ENCODE data around the gene RAB13.
"Not testable (repeated sequence)": the region's sequence is repeated elsewhere in the genome, so short reads cannot be mapped to it uniquely, and the experiment has no call there.

The RAB13 gene

GRCh38 chr1:153985941-153986761 is at the start of gene RAB13:
Gene RAB13, minus strand, starts transcription at chr1:153986339. Its CDS starts 103 bp downstream, at chr1:153986236.
- Histone ChIP-seq H3K9ac (ENCODE audit: low read length in 2 of 2) (peak within 1 kb of the TSS; percentile 83 to 86), H3K4me3 (ENCODE audit: low read length in 2 of 2) (peak within 1 kb of the TSS; percentile 83 to 87), H3K36me3 (ENCODE audit: control insufficient read depth in 2 of 2, insufficient read depth in 2 of 2, low read length in 2 of 2) (peaks cover 2 to 8% of the 10 kb centered on the region in 2 donors), H3K9me3 (ENCODE audit: control insufficient read depth in 2 of 2, low read length in 2 of 2) (no peaks in the 10 kb centered on the region), H3K27ac (ENCODE audit: low read length) (peak within 1 kb of the TSS; percentile 74), H3K4me1 (ENCODE audit: control insufficient read depth, insufficient read depth, low read length) (peaks cover 12% of the 10 kb centered on the region), H3K27me3 (ENCODE audit: control insufficient read depth in 1 of 2, insufficient read depth in 2 of 2, low read length in 2 of 2) (no peaks in the 10 kb centered on the region)

GRCh38 chr1:154033697-154034096 is 47.6 kb upstream of the RAB13 start:
- H3K9me3 ChIP-seq (ENCODE audit: control insufficient read depth in 2 of 2, low read length in 2 of 2); H3K9ac ChIP-seq (ENCODE audit: low read length in 2 of 2); H3K36me3 ChIP-seq (ENCODE audit: control insufficient read depth in 2 of 2, insufficient read depth in 2 of 2, low read length in 2 of 2); H3K4me1 ChIP-seq (ENCODE audit: control insufficient read depth, insufficient read depth, low read length); H3K27me3 ChIP-seq (ENCODE audit: control insufficient read depth in 1 of 2, insufficient read depth in 2 of 2, low read length in 2 of 2); H3K4me3 ChIP-seq (ENCODE audit: low read length in 2 of 2); H3K27ac ChIP-seq (ENCODE audit: low read length): not testable (repeated sequence)

- Histone ChIP-seq H3K9me3 (ENCODE audit: control insufficient read depth in 2 of 2, low read length in 2 of 2) (no peaks in the 10 kb centered on the region), H3K27me3 (ENCODE audit: control insufficient read depth in 1 of 2, insufficient read depth in 2 of 2, low read length in 2 of 2) (no peaks in the 10 kb centered on the region), H3K27ac (ENCODE audit: low read length) (no peak overlapping the region), H3K36me3 (ENCODE audit: control insufficient read depth in 2 of 2, insufficient read depth in 2 of 2, low read length in 2 of 2) (no peaks in the 10 kb centered on the region), H3K4me3 (ENCODE audit: low read length in 2 of 2) (no peak overlapping the region), H3K9ac (ENCODE audit: low read length in 2 of 2) (no peak overlapping the region), H3K4me1 (ENCODE audit: control insufficient read depth, insufficient read depth, low read length) (no peaks in the 10 kb centered on the region)
Measured at GRCh38 chr1:154019940-154020339, 33.8 kb upstream of the RAB13 start.

DNA sequence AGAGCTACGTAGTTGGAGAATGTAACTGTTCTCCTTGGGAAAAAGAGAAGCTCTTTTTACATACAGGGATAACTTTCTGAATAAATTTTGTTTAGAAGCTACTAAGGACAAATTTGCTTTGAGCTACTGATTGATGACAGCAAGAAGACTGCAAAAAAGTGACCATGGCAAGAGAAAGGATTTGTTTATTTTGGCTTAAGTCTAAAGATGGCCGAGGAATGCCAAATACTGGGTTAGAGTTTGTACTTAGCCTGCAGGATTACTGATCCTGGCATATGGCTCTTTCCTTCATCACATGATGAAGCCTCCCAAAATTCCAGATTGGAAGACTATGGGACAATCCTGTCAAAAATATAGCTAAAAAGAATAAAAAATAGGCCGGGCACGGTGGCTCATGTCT is 33.1 kb upstream of the RAB13 start:
- Histone ChIP-seq H3K4me3 (ENCODE audit: low read length in 2 of 2) (no peak overlapping the region), H3K27me3 (ENCODE audit: control insufficient read depth in 1 of 2, insufficient read depth in 2 of 2, low read length in 2 of 2) (no peaks in the 10 kb centered on the region), H3K4me1 (ENCODE audit: control insufficient read depth, insufficient read depth, low read length) (no peaks in the 10 kb centered on the region)

DNA sequence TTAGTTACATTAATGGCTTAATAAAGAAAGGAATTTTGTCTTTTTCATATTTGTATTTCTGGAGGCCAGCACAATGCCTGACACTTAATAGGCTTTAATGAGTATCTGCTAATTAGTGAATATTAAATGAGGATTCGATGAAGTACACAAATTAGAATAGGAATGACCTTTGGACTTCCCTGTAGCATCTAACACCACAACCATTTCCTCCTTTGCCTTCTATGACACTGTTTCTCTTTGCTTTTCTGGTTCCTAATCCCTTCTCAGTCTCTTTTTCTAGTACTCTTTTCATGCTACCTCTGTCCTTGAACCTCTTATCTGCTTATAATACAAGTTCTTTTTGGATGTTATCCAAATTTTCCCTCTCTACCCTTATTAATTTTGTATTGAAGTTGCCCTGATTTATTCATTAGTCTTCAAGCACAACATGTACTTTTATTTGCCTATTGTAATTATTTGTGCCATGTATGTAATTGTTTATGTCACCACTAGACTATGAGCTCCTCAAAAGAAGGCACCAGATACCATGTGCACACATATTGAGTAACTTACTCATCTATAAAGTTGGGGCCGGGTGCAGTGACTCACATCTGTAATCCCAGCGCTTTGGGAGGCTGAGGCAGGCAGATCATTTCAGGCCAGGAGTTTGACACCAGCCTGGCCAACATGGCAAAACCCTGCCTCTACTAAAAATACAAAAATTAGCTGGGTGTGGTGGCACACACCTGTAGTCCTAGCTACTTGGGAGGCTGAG is 28.2 kb upstream of the RAB13 start:
- H3K4me1 ChIP-seq (ENCODE audit: control insufficient read depth, insufficient read depth, low read length) = no peaks in the 10 kb centered on the region
- no peaks in the 10 kb centered on the region for H3K9me3 ChIP-seq (ENCODE audit: control insufficient read depth in 2 of 2, low read length in 2 of 2)
- H3K9ac ChIP-seq (ENCODE audit: low read length in 2 of 2) = no peak overlapping the region
- H3K27me3 ChIP-seq (ENCODE audit: control insufficient read depth in 1 of 2, insufficient read depth in 2 of 2, low read length in 2 of 2) = no peaks in the 10 kb centered on the region
- no peak overlapping the region for H3K27ac ChIP-seq (ENCODE audit: low read length)
- H3K36me3 ChIP-seq (ENCODE audit: control insufficient read depth in 2 of 2, insufficient read depth in 2 of 2, low read length in 2 of 2) = no peaks in the 10 kb centered on the region
- H3K4me3 ChIP-seq (ENCODE audit: low read length in 2 of 2) = no peak overlapping the region

More for the DNA sequence above, 33.1 kb upstream of the RAB13 start:
- Histone ChIP-seq H3K36me3 (ENCODE audit: control insufficient read depth in 2 of 2, insufficient read depth in 2 of 2, low read length in 2 of 2) (no peaks in the 10 kb centered on the region), H3K27ac (ENCODE audit: low read length) (no peak overlapping the region), H3K9me3 (ENCODE audit: control insufficient read depth in 2 of 2, low read length in 2 of 2) (no peaks in the 10 kb centered on the region), H3K9ac (ENCODE audit: low read length in 2 of 2) (no peak overlapping the region)

DNA sequence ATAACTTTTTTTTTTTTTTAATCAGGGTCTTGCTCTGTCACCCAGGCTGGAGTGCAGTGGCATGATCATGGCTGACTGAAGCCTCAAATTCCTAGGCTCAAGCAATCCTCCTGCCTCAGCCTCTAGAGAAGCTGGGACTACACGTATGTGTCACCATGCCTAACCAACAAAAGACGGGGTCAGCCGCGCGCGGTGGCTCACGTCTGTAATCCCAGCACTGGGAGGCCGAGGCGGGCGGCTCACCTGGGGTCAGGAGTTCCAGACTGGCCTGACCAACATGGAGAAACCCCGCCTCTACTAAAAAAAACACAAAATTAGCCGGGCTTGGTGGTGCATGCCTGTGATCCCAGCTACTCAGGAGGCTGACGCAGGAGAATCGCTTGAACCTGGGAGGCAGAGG is 26.4 kb upstream of the RAB13 start:
- not testable (repeated sequence) for H3K36me3 ChIP-seq (ENCODE audit: control insufficient read depth in 2 of 2, insufficient read depth in 2 of 2, low read length in 2 of 2); H3K9ac ChIP-seq (ENCODE audit: low read length in 2 of 2); H3K27ac ChIP-seq (ENCODE audit: low read length); H3K4me3 ChIP-seq (ENCODE audit: low read length in 2 of 2); H3K4me1 ChIP-seq (ENCODE audit: control insufficient read depth, insufficient read depth, low read length); H3K27me3 ChIP-seq (ENCODE audit: control insufficient read depth in 1 of 2, insufficient read depth in 2 of 2, low read length in 2 of 2); H3K9me3 ChIP-seq (ENCODE audit: control insufficient read depth in 2 of 2, low read length in 2 of 2)

DNA sequence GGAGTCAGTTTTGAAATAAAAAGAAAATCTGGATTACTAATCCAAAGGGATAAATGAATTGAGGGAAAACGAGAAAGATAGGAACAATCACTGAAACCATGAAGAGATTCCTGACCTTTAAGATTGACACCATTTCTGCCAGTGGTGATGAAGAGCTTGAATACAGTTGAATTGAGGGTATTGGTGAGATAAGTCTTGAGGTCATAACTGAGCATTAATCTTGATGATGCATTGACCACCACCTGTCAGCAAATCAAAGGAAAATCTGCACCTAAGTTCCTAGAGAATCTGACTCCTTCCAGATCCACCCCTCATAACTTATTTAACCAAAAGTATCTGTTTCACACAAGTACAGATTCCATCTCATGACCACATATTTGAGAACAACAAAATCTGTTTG is 26.0 kb upstream of the RAB13 start:
- Histone ChIP-seq H3K4me1 (ENCODE audit: control insufficient read depth, insufficient read depth, low read length) (no peaks in the 10 kb centered on the region), H3K4me3 (ENCODE audit: low read length in 2 of 2) (no peak overlapping the region), H3K27ac (ENCODE audit: low read length) (no peak overlapping the region), H3K9ac (ENCODE audit: low read length in 2 of 2) (no peak overlapping the region), H3K36me3 (ENCODE audit: control insufficient read depth in 2 of 2, insufficient read depth in 2 of 2, low read length in 2 of 2) (no peaks in the 10 kb centered on the region), H3K9me3 (ENCODE audit: control insufficient read depth in 2 of 2, low read length in 2 of 2) (no peaks in the 10 kb centered on the region), H3K27me3 (ENCODE audit: control insufficient read depth in 1 of 2, insufficient read depth in 2 of 2, low read length in 2 of 2) (no peaks in the 10 kb centered on the region)

GRCh38 chr1:154006136-154006535 is 20.0 kb upstream of the RAB13 start:
- H3K9ac ChIP-seq (ENCODE audit: low read length in 2 of 2) = no peak overlapping the region

GRCh38 chr1:154000420-154000819 is 14.3 kb upstream of the RAB13 start:
- H3K4me3 ChIP-seq (ENCODE audit: low read length in 2 of 2) = no peak overlapping the region
- H3K9me3 ChIP-seq (ENCODE audit: control insufficient read depth in 2 of 2, low read length in 2 of 2) = no peaks in the 10 kb centered on the region
- H3K36me3 ChIP-seq (ENCODE audit: control insufficient read depth in 2 of 2, insufficient read depth in 2 of 2, low read length in 2 of 2) = peaks cover under 1 to 2% of the 10 kb centered on the region in 2 donors
- no peak overlapping the region for H3K9ac ChIP-seq (ENCODE audit: low read length in 2 of 2)
- no peaks in the 10 kb centered on the region for H3K27me3 ChIP-seq (ENCODE audit: control insufficient read depth in 1 of 2, insufficient read depth in 2 of 2, low read length in 2 of 2)
- no peak overlapping the region for H3K27ac ChIP-seq (ENCODE audit: low read length)
- no peaks in the 10 kb centered on the region for H3K4me1 ChIP-seq (ENCODE audit: control insufficient read depth, insufficient read depth, low read length)

More at GRCh38 chr1:154006136-154006535, 20.0 kb upstream of the RAB13 start:
- Histone ChIP-seq H3K4me1 (ENCODE audit: control insufficient read depth, insufficient read depth, low read length) (no peaks in the 10 kb centered on the region), H3K4me3 (ENCODE audit: low read length in 2 of 2) (no peak overlapping the region), H3K27me3 (ENCODE audit: control insufficient read depth in 1 of 2, insufficient read depth in 2 of 2, low read length in 2 of 2) (no peaks in the 10 kb centered on the region), H3K9me3 (ENCODE audit: control insufficient read depth in 2 of 2, low read length in 2 of 2) (no peaks in the 10 kb centered on the region), H3K27ac (ENCODE audit: low read length) (no peak overlapping the region), H3K36me3 (ENCODE audit: control insufficient read depth in 2 of 2, insufficient read depth in 2 of 2, low read length in 2 of 2) (no peaks in the 10 kb centered on the region)

- H3K4me3 ChIP-seq (ENCODE audit: low read length in 2 of 2); H3K27me3 ChIP-seq (ENCODE audit: control insufficient read depth in 1 of 2, insufficient read depth in 2 of 2, low read length in 2 of 2); H3K27ac ChIP-seq (ENCODE audit: low read length); H3K9me3 ChIP-seq (ENCODE audit: control insufficient read depth in 2 of 2, low read length in 2 of 2); H3K9ac ChIP-seq (ENCODE audit: low read length in 2 of 2): not testable (repeated sequence)
- Histone ChIP-seq H3K36me3 (ENCODE audit: control insufficient read depth in 2 of 2, insufficient read depth in 2 of 2, low read length in 2 of 2) (peaks cover 12% of the 10 kb centered on the region in 2 donors), H3K4me1 (ENCODE audit: control insufficient read depth, insufficient read depth, low read length) (peaks cover 13% of the 10 kb centered on the region)
Measured at GRCh38 chr1:153996882-153997281, 10.7 kb upstream of the RAB13 start.

DNA sequence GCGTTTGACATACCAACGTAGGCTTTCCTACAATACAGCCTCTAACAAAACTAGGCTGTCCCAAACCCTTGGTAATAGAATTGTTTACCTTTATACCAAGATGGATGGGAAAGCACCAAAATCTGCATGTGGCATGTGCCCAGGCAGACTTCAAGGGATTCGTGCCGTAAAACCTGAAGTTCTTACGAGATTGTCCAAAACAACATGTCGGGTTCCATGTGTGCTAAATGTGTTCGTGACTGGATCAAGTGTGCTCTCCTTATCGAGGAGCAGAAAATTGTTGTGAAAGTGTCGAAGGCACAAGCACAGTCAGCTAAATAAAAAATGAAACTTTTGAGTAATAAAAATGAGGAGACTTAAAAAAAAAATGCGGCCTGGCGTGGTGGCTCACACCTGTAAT is 9.5 kb upstream of the RAB13 start:
- Histone ChIP-seq H3K9me3 (ENCODE audit: control insufficient read depth in 2 of 2, low read length in 2 of 2) (no peaks in the 10 kb centered on the region), H3K9ac (ENCODE audit: low read length in 2 of 2) (no peak overlapping the region), H3K4me3 (ENCODE audit: low read length in 2 of 2) (no peak overlapping the region), H3K27me3 (ENCODE audit: control insufficient read depth in 1 of 2, insufficient read depth in 2 of 2, low read length in 2 of 2) (no peaks in the 10 kb centered on the region), H3K4me1 (ENCODE audit: control insufficient read depth, insufficient read depth, low read length) (peaks cover 20% of the 10 kb centered on the region), H3K27ac (ENCODE audit: low read length) (no peak overlapping the region), H3K36me3 (ENCODE audit: control insufficient read depth in 2 of 2, insufficient read depth in 2 of 2, low read length in 2 of 2) (peaks cover 12 to 18% of the 10 kb centered on the region in 2 donors)

Measured in stomach smooth muscle (tissue), 2 donors.